ENCODE results near the gene PDGFC.

DNA sequence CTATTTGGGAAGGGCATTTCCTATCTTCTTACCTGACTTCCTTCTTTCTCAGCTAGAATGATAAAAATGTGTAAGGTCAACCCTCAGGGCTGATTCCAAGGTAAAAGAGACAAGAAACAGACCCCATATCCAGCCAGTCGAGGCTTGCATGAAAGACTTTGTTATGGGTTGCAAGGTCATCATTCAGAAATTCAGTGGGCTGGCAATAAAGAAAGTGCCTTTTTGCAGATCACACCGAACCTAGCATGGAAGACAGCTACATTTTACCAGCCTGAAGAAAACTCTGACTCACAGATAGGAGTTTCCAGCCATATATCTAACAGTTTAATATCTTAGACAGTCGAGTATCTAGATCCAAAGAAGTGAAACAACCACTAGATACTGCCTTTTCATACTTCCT lies 87.4 kb downstream of the PDGFC start:
- TF ChIP-seq MAX (IDR thresholded peaks at IDR 0.05) (no peak), POLR2A (IDR thresholded peaks at IDR 0.05; ENCODE audit: borderline replicate concordance, extremely low read depth, insufficient read depth, insufficient read length) (no peak), EZH2 (IDR thresholded peaks at IDR 0.05) (no peak), TCF7L2 (IDR thresholded peaks at IDR 0.05; ENCODE audit: borderline replicate concordance, extremely low read depth, insufficient read depth, insufficient read length) (no peak)
- TF ChIP-seq, protein P1, sequence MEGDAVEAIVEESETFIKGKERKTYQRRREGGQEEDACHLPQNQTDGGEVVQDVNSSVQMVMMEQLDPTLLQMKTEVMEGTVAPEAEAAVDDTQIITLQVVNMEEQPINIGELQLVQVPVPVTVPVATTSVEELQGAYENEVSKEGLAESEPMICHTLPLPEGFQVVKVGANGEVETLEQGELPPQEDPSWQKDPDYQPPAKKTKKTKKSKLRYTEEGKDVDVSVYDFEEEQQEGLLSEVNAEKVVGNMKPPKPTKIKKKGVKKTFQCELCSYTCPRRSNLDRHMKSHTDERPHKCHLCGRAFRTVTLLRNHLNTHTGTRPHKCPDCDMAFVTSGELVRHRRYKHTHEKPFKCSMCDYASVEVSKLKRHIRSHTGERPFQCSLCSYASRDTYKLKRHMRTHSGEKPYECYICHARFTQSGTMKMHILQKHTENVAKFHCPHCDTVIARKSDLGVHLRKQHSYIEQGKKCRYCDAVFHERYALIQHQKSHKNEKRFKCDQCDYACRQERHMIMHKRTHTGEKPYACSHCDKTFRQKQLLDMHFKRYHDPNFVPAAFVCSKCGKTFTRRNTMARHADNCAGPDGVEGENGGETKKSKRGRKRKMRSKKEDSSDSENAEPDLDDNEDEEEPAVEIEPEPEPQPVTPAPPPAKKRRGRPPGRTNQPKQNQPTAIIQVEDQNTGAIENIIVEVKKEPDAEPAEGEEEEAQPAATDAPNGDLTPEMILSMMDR (IDR thresholded peaks at IDR 0.05 in 2 of 3, conservative IDR thresholded peaks at IDR 0.05 in 1 of 3; ENCODE audit: borderline replicate concordance in 1 of 3, insufficient read depth in 1 of 3, low read depth in 2 of 3, low read length in 2 of 3): no peak
